Femur (tissue), 1 donor: ENCODE measurements around the gene YTHDF1.
"Not testable (repeated sequence)": the region's sequence is repeated elsewhere in the genome, so short reads cannot be mapped to it uniquely, and the experiment has no call there.

Source experiments
- DNase-seq: peaks from one replicate; pipeline ENCODE4 v3.0.0-alpha.2; 2017

The YTHDF1 gene

DNA sequence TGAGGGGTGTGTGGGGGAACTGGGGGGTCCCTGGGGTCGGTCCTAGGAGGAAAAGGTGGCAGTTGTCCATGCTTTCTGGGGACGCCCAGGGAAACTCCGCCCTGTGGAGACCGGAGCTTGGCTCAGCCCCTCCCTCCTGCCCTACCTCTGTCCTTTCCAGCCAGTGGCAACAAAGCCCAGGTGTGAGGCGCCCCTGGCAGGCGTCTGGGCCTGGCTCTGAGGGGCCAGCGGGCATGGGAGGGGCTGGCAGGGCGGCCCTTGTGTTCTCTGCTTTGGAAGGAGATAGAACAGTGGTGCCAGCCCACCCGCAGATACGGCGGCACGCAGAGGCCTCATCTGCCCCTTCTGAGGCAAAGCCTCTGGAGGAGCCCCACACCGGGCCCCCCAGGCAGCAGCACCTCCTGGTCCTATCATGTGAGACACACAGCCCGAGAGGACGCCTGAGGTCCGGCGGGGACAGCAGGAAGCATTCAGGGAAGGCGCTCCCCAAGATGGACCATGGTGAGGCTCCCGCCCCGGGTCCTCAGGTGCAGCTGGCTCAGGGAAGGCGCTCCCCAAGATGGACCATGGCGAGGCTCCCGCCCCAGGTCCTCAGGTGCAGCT is 47.9 kb downstream of the YTHDF1 start:
- no peak for DNase-seq

DNA sequence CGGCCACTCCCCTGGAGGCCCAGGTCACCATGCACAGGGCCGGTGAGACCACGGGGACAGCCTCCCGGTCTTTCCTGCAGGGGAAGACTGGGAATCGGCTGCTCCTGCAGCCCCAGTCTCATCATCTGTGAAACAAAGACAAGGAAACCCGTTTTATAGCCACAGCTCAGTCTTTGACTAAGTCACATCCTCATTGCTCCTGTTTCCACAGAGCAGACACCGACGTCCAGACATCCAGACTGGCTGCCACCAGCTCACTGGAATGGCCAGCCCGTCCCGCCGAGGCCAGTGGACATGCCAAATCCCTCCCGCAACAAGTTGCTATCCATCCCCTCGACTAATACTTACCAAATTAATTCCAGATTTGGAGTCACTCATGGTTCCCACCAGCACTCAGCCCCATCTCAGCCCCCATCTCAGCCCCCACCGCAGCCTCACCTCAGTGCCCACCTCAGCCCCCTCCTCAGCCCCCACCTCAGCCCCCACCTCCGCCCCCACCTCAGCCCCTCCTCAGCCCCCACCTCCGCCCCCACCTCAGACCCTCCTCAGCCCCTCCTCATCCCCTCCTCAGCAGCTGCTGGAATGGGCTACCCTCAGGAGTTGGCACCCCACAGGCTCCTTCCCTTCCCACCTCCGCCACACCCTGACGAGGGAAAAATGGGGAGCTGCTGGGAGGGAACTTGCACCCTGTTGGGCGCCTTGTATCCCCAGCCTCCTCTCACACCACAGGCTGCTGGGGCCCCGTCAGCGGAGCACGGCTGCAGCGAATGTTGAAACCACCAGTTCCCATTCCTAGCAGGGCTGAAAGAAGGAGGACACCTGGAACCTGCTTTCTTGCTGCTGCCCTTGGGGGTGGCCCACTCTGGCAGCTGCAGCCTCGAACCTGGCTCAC is 48.7 kb downstream of the YTHDF1 start:
- DNase-seq, result no peak

DNA sequence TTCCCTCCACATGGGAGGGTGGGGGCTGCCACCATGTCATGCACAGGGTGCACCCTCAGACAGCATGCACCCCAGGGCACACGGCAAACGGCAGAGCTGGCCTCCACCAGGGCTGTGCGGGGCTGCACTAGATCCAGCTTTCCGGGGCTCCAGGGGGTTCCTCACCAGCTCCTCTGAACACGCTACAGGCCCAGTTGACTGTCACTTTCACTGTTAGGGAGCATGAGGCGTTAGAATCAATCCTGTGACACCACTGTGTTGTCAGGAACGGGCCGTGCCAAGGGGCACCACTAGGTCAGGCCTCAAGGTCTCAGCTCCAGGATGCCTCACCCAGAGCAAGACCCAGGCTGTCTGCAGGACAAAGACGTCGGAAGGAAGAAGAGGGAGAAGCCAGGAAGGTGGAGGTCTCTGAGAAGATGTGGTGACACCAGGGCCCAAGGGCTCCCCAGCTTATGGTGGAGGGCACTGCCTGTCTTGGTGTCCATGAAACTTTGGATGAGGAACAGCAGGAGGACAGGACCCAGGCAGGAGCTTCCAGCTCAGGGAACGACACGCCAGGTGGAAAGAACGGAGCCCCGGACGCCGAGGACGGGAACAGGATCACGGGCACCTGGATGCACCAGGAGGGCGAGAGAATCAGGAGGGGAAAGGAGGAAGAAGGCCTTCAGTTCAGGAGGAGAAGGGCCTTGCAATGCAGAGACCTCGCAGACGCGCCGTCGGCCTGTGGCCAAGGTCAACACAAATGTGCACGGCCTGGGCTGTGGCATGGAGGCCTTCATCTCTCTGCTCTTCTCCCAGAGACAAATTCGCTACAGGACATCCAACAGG is 49.5 kb downstream of the YTHDF1 start:
- no peak for DNase-seq

DNA sequence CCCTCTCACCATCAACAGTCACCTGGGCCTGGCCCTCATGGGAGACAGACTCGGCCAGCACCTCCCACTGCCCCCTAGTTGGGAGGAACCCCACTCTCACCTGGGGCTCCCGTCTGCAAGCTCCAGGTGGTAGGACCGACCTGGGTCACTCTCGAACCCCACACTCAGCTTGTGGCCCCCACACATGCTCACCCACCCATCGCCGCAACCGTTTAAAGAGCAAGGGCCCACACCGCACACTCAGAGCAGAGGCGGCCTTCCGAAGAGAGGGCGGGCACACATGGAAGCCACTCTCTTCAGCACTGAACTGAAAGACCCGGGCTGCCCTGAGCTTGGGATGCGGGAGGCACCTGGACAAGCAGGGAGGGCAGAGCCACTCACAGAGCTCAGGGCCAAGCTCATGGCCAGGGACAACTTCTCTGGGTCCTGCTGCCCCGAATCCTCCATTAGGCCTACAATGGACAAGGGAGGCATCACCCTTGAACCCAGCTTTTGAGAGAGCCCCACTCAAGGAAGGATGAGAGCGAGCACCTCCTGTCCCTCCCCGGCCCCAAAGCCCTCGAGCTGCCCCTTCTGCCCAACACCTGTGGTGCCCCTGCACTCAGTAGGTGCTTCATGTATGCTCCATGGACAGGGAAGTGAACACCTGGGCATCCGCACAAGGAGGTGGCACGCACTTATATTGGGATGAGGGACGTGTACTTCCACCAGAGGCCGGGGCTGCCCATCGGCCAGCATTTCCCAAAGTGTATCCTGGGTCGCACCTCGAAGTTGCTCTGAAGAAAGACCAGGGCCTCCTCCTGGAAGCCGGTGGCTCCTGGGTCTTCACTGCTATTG is 50.4 kb downstream of the YTHDF1 start:
- no peak for DNase-seq

DNA sequence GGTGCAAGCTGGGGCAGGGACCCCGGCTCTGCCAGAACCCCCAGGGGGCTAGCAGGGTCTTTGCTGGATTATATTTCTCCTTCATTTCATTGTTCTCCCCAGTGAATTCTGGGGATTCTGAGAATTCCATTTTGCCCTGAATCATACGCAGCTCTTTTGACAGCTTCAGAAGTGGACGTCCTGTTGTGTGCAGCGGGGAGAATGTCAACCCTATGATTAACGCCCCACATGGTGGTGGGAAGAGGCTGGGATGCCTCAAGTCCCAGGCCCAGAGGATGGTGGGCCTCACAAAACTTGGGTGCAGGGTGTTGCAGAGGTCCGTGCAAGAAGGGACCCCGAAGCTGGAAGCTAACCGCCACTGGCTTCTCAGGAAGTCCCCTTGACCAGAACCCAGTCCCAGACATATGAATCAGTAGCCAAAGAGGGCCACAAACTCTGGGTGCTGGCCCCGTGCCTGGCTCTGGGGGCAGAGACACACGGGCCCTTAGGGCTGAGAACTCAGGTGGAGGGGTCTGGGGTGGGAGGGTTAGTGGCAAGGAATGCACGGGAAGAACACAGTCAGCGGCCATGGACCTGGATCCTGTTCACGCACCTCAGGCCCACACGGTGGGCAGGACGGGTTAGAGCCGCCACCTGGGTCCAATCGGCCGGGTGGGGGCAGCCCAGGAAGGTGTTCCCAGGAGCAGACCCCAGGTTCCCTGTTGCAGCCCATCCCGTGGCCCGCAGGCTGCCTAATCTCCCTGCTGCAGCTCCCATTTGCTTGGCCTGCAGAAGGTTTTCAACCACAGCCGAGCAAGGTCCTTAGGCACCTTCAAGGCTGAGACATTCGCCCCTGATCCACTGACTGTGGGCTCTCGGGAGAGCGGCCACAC is 51.2 kb downstream of the YTHDF1 start:
- no peak for DNase-seq

DNA sequence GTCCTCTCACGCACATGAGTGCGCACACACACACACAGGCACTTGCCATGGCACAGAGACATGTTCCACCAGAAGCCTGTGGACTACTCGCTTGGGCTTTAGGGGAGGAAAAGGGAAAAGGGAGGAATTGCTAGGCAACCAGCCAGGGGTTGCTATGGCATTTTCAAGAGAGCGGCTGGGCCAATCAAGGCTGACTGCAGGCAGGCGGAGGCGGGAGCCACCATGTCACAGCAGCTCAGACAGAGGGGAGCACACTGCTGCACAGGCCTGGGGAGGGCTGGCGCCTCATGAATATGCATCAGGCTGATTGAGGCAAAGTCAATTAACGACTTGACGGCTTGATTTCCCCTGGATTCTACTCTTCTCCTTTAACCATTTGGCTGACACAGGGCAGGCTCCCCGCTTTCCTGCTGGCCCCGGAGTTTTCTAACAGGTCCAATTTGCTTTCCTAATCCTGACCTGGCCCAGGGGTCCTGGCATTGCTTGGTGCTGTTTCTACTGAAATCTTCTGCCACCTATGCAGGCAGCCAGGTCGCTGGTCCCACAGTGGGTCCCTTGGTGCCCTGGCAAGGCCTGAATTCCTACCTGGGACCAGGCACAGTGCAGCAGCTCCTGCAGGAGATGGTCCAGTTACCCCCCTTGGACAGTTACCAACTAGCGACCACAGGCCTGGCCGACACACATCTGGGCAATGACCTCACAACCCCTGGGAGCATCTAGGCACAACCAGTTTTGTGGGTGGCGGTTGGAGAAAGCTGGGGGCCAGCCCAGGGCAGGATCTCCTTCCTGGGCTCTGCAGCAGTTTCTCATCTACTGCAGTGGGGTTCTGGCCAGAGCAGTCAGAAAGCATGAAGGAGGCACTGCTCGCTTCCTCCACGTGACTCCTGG is 52.1 kb downstream of the YTHDF1 start:
- DNase-seq, result no peak

DNA sequence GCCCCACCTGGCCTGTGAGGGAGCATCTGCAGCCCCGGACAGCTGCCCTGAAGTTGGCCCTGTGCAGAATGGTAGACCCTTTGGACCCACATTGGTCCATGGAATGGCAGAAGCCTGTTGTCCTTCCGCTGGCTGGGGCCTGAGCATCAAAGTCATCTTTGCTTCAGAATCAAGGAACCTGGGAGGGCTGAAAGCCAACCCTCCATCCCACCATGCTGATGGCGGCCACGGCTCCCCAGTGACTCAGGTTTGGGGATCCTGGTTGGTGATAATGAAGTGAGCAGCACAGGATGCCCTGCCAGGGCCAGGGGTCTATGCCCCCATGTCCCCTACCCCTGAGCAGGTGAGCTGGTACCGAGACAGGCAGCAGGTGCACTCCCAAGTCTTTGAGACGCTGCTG is 52.8 kb downstream of the YTHDF1 start:
- no peak for DNase-seq

DNA sequence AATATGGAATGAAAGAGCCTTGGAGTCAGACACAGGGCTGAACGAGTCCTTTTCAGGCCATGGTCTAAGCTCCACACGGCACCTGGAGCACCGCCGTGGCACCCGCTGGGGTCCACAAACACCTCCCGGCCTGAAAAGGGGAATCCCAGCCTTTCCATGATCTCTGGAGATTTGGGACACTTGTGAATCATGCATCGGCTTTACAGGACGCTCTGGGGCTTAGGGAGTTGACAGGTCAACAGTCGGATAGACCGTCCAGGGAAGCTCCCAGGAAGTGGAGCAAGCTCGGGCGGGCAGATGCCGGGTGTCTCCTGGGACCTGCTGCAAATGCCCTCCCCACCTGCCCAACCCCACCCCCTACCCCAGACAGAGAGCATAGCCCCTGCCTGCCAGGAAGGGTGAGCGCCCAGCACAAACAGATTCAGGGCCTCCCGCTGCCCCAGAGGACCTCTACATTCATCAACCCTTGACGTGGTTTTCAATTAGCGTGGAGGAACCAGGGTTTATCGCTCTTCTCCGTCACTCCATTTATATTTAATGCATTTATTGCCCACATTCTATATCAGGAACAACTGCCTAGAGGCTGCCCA is 53.6 kb downstream of the YTHDF1 start:
- DNase-seq, result no peak

DNA sequence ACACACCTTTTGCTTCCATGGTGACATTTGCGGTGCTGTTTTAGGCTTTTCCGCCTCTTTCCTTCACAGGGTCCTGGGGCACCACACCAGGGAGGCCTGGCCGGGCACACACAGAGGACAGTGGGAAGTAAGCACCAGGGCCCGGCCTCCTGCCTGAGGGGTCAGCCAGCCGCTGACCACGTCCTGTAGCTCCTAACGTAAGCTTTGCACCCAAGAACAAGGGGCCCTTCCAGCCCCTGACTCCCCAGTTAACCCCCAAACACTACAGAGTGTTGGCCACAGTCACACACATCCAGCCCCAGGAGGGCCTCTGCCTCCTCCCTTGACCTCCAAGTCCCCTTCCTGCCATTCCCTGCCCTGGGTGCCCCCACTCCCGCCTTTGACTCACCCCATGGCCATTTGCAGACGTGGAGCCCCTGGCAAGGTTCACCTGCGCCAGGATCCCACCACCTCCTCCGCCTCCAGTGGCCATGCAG is 54.7 kb downstream of the YTHDF1 start:
- DNase-seq, result no peak

DNA sequence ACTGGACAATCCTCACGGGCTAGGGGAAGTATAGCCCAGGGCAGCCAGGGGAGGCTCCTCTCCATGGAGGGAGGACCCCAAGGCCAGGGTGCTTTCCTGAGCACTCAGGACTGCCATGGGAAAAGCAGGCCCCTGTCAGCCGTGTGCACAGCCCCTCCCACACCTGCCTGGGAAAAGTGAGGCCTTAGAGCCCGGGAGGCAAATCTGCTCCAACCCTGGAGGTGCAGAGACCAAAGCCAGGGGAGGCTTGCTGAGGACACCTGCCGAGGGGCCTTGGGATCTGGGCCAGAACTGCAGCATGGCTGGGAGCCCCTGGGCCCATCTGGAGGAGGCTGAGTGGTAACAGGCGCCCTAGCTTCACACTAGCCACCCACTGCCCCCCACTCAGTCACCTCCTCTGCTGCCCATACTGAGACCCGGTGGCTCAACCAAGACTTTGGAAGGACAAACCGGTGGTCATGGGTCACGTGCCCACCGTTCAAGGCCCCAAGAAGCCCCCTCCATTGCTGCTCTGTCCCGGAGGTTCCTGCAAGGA is 55.2 kb downstream of the YTHDF1 start:
- no peak for DNase-seq

DNA sequence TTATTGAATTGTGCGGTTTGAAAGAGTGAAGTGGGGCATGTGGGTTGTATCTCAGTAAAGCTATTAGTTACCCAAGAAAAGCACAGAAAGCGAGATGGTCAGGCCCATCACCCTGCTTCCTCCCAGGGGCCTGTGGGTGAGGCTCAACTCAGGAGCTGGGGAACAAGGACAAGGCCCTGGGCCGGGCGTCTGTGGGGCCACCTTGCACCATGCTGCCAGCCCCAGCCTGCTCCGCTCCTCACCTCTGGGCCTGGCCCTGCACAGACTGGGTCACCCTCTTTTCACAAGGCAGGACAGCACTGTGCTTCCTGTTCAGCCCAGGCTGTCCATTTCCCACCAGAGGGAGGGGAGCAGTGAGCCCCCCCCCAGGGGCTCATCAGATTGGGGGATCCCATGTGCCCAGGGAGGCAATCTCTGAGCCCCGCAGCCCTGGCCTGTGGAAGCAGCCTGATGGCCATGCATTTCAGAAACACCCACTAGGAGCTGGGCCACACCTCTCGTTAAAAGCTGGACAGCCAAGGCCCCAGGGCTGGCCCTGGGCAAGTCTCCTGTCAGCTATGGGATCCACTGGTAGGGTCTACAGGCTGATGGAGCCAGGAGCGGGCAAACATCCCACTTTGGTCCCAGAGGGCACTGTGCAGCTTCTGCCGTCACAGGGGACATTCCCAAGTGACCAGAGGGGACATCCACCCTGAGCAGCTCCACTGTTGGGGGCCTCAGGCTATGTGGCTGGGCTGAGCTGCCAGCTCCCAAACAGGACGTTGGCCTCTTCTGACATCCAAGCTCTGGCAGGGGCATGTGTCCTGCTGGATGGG is 55.9 kb downstream of the YTHDF1 start:
- no peak for DNase-seq

DNA sequence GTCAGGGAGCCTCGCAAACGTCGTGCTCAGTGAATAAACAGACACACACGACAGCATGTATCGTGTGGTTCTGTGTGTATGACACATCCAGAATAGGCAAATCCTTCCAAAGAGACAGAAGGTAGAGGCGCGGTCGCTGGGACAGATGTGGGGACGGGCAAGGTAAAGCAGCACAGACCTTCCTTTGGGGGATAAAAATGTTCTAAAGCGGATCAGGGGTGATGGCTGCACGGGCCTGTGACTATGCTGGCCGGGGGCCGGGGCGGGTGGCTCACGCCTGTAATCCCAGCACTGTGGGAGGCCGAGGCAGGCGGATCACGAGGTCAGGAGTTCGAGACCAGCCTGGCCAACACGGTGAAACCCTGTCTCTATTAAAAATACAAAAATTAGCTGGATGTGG is 56.7 kb downstream of the YTHDF1 start:
- DNase-seq, result not testable (repeated sequence)

DNA sequence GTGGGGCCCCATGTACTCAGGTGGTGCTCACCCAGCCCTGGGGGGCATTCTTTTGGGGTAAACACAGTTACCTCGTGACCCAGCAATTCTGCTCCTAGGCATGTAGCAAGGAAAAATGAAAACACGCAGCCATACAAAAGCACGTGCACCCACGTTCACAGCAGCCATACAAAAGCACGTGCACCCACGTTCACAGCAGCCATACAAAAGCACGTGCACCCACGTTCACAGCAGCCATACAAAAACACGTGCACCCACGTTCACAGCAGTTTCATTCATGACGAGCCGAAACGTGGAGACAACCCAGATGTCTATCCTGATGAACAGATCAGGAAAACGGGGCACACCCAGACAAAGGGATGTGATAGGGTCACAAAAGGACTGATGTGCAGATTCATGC is 57.1 kb downstream of the YTHDF1 start:
- no peak for DNase-seq

DNA sequence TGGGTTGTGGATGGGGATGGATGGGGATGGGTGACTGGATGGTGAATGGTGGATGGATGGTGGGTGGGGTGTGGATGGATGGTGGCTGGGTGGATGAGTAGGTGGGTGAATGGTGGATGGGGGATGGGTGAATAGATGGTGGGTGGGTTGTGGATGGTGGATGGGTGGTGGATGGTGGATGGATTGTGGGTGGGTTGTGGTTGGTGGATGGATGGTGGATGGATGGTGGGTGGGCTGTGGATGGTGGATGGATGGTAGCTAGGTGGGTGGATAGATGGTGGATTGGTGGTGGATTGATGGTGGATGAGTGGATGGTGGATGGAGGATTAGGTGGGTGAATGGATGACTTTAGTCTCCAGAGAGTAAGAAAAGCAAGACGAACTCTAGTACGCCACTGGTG is 57.6 kb downstream of the YTHDF1 start:
- DNase-seq, result no peak

DNA sequence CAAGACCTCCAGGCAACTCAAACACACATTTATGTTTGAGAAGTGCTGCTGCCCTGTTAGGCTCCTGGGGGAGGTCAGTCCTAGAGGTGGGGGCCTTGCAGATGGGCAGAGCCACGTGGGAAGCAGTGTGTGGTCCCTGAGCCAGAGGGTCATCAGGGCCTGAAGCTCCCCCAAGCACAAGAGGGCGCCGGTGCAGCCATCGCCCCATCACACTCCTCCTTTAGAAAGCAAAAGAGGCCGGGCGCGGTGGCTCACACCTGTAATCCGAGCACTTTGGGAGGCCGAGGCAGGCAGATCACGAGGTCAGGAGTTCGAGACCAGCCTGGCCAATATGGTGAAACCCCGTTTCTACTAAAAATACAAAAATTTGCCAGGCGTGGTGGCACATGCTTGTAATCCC is 58.5 kb downstream of the YTHDF1 start:
- DNase-seq, result not testable (repeated sequence)

DNA sequence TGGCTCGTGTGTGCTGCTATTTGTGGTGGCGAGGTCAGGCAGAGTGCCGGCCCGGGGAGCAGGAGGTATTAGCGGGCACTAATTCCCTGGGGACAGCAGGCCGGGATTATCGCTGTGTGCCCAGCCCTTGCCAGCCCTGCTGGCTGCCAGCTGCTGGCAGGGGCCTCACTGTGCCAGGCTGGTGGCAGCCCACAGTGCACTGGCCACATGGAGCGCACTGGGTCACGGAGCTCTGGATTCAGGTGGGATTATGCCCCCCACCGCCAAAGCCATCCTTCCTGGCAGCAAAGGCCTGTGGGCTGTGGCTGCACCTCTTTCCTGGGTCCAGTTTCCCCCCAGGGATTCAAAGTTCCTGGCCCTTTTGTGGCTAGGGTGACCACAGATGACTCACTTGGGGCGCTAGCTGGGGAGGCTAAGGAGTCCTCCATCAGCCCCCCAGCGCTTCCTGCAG is 59.7 kb downstream of the YTHDF1 start:
- no peak for DNase-seq

DNA sequence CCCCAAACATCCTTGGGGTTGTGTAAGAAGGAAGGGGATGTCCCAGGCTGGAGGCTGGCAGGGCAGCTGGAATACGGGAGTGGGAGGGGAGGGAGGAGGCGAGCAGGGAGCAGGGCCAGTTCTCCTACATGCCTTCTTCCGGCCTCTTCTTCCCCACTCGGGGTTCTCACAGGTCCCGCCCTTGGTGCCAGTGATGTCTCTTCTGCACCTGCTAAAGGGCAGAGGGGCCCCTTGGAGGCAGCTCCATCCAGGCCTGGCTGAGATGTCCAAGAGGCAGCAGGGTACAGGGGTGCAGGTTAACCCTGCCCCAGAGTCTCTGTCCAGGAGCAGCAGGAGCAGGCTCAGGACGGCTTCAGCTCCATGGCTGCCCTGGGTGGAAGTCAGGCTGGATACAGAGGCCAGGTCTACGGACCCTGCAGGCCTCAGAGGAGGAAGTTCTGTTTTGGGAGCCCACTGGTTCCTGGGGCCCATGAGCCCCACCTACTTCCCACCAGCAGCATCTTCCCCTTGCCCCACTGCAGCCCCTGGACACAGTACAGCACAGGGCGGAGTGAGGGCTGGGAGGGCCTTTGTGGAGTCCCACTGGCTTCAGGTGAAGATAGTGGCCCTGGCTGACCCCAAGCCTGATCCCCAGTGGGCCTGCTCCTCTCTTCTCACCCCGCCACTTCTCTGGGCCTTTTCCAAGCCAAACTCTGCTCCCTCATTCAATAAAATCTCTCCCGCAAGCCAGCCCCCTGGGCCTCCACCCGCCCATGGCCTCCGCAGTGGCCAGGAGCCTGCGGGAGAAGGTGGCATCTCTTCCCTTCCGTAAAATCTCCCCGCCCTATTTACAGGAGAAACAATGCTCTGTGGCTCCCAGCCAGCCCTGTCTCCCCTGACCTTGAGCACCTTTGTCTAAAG is 60.4 kb downstream of the YTHDF1 start:
- DNase-seq, result no peak

DNA sequence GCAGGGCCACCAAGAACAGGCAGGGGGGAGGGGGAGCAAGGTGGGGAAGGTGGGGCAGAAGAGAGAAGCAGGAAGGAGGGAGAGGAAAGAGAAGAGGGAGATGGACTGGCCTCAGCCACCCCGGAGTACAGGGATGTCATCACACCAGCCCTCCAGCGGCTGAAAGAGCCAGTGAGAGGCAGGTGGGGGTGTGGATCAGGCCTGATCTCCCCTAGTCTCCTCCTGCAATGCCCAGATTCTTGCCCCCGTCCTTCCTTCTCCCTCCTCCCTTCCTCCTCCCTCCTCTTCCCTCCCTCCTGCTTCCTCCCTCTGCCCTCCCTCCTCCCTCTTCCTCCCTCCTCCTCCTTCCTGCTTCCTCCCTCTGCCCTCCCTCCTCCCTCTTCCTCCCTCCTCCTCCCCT is 61.5 kb downstream of the YTHDF1 start:
- no peak for DNase-seq
